NCI-H146 (cell line): ENCODE results near the gene SMIM41.
"Not testable (repeated sequence)": the region's sequence is repeated elsewhere in the genome, so short reads cannot be mapped to it uniquely, and the experiment has no call there.

ENCODE experiments used
- DNase-seq: peaks from one replicate; lab custom pipeline; 2025; lab: John Stamatoyannopoulos, UW

The SMIM41 gene

DNA sequence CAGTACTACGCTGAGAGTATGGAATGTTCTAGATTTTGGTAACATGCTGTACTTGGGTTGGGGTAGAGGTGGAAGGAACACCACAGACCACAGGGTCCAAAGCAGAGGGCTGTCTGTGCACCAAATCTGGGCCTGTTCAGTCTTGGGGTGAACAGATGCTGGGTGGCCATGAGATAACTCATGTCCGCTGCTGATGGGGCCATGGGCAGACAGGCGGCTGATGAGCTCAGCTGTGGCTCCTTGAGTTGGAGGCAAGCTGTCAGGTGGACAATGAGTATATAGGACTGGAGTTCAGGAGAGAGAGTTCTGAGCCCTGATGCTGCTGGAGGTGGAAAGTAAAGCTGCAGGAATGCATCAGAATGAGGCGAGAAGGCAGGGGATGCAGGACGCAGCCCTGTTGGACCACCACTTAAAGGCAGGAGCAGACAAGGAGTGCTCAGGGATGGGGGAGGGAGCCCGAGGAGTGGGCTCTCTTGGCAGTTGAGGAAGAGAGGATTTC is 6.2 kb downstream of the SMIM41 start:
- DNase-seq: no peak

DNA sequence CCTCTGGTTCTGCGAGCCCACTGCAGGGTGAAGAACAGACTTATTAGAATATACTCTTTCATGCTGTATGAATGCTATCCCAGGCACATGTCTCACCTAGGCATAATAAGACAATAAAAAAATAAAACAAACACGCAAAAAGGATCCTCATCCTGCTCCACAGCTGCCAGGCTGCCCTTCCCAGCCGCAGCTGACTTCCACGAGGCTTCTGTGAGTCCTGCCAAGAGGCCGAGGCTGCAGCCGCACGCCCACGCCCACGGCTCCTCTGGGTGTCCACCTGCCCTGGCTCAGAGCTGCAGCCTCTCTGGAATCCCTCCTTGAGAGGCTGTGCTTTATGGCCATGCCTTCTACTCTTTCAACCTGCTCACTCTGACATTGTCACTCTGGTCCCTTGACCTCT is 6.9 kb downstream of the SMIM41 start:
- DNase-seq: no peak

DNA sequence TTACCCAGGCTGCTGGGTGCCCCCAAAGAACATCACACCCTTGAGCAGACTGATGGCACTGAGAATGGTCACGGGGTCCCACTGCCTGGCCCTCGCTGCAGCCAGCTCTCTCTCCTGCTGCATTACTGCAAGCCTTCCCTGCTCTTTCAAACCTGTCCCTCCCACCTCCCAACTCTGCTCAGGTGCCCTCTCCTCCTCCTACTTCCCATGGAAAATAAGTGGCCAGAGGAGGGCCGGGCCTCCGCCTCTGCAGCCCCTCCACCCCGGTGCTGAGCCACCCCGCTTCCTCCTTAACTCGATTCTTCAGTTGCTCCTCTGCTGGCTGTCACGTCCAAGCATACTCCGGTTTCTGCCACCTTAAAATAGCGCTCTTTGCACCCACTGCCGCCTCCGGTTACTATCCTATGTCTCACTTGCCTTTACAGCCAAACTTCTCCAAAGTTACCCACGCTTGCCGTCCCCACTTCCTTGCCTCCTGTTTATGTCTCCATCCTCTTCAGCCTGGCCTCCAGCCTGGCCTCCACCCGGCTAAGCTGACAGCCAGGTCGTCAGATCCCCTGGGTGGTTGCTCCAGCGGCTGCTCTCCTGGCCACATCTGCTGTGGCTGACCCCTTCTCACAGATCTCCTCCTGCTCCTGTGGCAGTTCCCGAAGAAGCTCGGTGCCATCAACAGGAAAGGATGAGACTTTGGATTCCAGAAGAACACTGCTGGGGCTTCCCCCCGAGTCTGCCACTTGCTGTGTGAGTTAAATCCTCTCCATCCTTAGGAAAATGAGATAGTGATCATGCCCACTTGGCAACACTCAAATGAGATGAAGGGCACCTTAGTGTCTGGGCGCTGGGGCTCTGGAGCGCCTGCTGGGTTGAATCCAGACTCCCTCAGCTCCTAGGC is 7.7 kb downstream of the SMIM41 start:
- DNase-seq: no peak

DNA sequence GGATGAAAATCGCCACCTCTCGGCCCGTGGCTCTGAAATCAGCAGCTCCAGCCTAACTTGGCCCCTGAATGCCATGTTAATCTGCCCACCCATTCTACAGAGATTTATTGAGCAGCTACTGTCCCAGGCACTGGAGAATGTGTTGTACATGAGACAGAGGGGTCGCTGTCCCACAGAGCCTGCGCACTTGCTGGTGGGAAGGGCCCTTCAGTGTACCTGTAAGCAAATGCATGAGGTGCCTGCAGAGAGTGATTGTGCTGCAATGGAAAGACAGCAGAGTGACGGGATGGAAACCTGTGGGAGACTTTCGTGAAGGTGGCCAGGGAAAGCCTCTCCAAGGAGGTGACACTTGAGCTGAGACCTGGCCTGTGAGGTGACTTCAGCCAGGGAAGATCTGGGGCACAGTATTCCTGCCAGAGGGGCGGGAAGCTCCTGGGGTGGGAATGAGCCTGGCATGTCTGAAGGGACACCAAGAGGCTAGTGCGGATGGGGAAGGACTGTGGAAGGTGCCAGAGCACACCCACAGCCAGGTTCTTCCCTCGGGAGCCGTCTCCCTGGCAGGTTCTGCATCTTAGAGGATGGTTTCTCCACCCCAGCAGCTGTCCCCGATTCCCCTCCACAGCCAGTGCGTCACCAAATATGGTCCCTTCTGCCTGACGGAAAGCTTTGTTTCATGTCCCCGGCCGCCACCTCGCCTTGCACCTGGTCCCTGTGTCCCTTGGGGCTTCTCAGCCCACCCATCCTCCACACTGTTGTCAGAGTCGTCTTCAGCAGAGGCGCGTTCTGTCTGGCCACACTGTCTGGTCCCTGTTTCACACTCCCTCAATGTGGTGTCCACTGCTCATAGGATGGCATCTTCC is 8.7 kb downstream of the SMIM41 start:
- no peak for DNase-seq

DNA sequence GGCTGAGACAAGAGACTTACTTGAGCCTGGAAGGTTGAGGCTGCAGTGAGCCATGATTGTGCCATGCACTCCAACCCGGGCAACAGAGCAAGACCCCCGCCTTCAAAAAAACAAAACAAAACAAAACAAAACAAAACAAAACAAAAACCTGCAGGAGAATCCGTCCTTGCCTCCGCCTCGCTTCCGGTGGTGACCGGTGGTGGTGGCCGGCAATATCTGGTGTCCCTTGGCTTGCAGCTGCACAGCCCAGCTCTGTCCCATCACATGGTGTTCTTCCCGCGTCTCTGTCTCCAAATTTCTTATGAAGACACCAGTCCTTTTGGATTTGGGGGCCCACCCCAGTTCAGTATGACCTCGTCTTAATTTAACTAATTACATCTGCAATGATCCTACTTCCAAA is 10.0 kb downstream of the SMIM41 start:
- DNase-seq: no peak

DNA sequence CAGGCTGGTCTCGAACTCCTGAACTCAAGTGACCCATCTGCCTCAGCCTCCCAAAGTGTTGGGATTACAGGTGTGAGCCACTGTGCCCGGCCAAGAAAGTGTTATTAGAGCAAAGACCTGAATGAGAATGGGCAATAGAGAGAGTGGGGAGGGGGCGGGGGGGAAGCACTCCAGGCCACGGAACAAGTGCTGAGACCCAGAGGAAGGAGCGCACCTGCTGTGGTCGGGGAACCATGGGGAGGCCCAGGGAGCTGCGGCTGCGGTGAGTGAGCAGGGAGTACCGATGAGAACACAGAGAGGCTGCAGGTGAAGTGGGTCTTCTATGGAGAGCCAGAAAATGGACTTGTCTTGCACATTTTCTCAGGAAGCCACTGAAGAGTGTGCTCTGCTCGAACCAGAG is 10.8 kb downstream of the SMIM41 start:
- peak; percentile 24 for DNase-seq

DNA sequence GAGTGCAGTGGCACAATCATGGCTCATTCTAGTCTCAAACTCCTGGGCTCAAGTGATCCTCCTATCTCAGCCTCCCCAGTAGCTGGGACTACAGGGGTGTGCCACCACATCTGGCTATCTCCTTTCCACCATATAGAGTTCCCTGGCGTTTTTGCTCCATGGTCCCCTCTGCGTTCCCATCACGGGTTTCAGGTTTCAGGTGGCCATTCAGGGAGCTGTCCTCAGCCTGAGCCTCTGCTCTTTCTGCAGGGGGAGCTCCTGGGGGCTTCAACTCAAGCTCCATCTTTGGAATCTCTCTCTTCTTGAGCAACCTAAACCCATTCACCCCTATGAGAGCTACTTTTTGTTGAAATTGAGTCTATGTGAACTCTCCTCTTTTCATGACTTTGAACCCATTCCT is 11.6 kb downstream of the SMIM41 start:
- DNase-seq: no peak

DNA sequence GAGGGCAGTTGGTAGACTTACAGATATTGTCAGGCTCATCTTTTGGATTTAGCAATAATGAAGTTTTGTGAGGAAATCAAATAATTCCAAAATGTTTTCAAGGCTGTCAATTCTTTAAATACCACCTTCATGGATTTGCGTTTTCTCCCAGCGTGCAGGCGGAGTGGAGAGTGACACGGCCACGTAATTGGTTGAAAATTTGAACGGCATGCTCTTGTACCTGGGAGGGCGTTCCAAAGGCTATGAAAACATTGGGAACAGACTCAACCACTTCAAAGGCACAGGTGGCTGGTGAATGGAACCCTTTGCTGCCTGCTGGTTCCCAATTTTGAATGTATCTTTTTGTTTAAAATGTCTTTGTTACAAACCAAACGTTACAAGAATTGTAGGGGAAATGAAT is 12.4 kb downstream of the SMIM41 start:
- DNase-seq: peak; percentile 35

DNA sequence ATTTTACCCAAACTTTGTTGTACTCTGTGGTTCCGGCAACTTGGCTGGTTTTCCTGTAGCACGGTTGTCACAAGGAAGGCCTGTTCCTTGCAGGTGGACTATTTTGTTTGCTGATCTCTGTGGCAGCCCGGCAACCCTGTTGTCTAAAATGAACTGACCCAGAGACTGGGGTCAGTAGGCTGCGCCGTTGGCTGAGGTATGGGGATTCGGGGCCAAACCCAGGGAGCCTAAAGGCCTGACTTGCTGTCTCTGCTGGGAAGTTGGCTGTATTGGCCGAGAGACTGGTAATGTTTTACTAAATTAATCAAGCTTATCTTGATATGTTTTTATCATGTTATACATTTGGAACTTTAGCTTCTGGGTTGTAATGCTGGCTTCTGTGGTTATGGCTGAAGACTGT is 13.8 kb downstream of the SMIM41 start:
- DNase-seq: no peak

DNA sequence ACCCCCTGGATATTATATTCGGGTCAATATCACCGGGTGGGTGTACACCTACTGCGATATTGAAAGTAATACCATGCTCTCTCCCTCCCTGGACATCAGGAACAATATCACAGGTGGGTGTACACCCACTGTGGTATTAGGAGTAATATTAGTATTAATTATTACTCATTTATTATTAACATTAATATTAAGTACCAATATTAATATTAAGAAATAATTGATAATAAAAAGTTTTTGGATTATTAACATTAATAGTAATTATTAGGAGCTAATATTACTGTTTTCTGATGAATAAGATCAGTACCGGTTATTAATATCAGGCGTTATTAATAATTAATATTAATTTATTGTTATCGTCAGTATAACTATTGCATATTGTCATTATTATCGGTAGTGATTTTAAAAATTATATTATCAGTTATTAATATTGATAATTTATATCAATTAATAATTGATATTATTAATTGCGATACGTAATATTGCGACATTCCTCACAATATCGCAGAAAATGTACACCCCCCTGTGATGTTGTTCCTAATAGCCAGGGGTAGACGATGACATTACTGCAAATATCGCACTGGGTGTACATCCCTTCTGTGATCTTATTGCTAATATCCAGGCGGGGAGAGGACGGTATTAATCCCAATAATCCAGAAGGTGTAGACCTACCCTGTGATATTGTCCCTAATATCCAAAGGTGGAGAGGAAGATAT is 17.0 kb downstream of the SMIM41 start:
- DNase-seq: no peak

DNA sequence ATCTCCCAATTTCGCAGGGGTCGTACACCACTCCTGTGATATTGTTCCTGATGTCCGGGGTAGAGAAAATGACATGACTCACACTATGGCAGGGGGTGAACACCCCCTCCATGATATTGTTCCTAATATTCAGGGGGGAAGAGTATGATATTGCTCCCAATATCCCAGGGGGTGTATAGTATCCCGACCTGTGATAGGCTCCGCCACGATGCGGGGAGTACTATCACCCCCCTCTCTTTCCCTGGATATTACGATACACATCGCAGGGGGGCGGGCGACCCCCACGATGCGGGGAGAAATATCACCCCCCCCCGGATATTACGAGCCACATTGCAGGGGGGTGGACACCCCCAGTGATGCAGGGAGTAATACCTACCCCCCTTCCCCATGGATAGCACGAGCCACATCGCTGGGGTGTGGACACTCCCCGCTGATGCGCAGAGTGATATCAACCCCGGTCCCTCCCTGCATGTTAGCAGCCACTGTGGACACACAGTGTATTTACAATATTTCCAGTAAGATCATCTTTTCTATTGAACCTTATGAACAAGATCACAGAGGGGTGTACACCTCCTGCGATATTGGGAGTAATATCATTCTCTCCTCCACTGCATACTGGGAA is 17.7 kb downstream of the SMIM41 start:
- no peak for DNase-seq

DNA sequence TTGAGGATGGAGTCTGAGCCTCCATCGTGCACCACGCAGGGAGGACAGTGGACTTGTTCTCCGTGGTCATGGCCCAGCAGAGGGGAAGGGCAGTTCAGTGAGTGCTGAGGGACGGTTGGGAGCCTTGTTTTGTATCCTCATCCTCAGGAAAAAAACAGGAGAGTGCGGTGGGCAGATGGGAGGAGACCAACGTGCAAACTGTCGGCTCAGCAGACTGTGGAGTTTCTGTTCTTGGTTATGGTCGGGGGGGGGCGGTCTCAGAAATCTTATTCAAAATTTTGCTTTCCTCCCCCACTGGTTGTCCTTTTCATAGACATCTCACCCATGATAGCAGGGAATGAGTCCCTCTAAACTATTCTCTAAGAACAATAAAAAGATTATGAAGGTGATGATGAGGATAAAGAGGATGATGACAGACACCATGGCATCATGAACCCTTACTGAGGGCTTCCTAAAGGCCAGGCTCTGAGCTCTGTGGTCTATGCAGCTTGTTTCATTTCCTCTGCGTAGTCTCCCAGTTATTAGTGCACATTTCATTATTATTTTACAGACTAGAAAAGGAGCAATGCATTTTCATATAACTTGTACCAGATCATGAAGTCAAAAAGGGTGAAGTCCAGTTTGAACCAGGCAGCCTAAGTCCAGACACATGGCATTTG is 25.1 kb downstream of the SMIM41 start:
- not testable (repeated sequence) for DNase-seq

DNA sequence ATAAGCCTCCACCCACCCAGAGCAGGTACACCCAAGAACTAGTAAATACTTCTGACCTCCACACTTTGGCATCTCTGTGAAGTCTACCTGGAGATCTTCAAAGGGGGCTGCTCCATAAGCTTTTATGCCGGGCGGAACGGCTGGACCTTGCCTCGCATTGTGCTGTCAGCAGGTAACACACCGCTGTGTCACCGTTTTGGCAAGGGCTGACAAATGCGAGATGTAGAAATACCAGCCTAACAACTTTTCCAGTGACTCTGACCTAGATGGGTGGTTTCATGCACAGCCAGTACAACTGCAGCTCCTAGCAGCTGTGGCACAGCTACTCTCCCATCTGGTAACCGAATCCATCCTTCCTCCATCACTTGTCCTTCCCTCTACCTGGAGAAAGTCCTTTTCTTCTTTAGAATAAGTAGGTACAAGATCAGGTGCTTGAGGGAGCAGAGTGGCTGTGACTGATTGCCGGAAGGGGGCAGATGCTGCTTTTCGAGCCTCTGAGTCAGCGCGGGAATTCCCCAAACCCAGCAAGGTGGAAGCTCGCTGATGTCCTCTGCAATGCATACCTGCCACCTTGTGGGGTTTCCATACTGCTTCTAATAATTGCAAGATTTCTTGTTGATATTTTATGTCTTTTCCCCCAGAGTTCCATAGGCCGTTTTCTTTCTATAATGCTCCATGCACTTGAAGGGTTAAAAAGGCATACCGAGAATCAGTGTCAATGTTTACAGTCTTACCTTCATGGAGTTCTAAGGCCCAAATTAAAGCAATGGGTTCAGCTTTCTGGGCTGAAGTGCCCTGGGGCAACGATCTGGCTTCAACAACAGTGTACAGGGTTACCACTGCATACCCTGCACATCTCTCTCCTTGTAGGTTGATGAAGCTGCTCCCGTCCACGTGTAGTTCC is 37.0 kb downstream of the SMIM41 start:
- not testable (repeated sequence) for DNase-seq

DNA sequence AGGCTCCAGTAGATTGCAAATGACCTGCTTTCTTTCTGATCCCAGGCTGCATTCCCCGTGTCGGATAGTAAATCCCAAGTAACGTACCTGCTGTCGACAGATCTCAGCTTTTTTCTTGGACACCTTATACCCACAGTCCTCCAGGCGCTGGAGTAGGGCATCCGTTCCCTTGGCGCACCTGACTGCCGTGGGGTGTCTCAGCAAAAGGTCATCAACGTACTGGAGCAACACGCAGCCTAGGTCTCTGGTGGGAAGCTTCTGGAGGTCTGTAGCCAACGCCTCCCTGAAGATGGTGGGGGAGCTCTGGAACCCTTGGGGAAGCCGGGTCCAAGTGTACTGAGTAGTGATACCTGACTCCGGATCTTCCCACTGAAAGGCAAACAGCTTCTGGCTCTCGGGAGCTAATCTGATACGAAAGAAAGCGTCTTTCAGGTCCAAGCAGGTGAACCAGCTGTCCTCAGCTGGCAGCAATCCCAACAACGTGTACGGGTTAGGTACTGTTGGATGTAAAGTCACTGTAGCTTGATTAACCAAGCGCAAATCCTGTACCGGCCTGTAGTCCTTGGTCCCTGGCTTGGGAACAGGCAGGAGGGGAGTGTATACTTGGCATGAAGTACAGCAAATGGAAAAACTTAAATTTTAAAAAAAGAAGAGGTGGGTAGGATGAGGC is 38.4 kb downstream of the SMIM41 start:
- DNase-seq: not testable (repeated sequence)

DNA sequence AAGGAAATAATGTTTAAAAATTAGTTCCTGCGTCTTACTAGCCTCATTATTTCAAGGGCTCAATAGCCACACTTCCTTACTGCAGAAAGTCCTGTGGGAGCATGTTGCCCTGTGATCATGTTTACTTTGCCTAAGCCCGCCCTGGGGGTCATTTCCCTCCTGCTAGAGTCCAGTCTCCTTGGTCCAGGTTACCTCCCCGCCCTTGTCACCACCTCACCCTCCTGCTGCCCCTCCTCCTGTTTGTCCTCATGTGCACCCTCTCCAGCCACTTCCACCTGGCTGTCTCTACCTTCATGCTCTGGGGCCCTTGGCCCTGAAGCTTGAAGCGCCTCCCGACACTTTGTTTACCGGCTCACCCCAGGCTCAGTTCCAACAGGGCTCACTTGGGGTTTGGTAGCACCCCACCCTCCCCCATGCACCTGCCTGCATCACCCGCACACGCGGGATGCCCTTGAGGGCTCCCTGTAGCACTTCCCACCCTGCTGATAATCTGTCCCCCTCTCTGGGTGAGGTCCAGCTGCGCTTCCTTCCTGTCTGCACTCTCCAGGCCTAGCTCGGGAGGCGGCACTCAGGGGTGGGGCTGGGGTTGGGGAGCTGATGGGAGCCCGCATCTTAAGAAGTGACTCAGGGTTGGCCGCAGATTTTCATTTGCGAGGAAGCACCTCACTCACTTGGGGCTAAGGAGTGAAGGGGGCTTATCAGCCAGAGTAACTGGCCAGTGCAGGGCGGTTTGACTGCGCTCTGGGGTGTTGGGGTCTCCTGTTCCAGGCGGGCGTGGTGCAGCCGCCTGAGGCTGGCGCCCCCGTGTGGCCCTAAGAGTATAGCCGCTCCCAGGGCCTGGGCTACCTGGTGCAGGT is 40.1 kb downstream of the SMIM41 start:
- DNase-seq: peak; percentile 79

DNA sequence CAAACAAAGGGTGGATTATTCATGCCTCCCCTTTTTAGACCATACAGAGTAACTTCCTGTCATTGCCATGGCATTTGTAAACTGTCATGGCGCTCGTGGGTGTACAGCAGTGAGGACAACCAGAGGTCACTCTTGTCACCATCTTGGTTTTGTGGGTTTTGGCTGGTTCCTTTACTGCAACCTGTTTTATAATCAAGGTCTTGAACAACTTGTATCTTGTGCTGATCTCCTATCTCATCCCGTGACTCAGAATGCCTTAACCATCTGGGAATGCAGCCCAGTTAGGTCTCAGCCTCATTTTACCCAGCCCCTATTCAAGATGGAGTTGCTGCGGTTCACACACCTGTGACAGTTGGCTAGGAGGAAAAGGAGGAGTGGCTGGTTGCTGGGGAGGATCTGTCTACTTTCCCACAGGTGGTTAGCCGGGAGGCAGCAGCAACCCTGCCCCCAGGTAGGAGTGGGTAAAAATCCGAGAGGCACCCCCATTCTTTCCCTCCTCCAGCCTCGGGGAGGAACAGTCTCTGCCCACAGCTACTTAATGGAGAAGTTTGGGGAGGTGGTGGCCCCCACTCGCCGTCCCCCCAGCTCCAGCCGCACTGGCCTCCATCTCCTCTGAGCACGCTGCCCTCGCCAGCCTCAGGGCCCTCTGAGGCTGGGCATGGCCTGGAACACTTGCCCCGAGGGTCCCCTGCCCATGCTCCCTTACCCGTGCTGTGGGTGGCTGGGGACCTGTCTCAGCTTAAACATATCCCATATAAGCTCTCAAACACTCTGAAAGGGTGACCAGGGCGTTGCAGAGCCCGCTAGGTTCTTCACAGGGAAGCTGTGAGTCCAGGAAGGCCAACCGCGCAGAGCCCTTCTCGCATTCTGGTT is 41.7 kb downstream of the SMIM41 start:
- no peak for DNase-seq

DNA sequence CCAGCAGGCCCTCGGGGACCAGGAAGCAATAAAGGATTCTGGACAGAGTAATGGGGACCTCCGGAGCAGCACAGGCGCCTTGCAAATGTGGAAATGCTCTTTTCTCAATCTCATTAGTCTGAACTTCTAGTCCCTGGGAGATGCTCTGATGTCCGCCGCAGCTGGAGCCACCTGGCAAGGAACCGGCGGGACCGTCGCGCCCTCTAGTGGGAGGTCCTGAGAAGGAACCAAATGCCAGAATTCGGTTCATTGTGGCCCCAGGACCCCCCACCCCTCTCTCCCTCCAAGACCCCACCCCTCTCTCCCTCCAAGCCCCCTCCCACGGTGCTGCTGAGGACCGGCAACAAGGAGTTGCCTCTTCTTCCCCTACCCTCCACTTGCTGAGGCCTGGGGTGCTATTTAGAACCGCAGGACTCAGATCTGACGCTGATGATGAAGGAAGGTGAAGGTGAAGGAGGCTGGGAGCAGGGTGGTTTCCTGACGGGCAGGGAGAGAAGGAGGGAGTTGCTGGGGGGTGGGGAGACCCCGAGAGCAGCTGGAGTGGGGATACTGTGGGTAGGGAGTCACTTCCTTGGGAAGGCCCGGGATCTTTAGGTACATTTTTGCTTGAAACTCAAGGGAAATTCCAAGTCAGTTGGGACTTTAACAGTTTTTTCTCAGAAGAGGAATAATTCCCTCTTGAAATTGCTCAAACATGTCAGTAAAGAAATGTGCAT is 42.5 kb downstream of the SMIM41 start:
- DNase-seq: peak; percentile 78
